DND-41 (cell line): ENCODE data around the gene METTL6.
A peak's percentile ranks its signal among the peaks of the same experiment; 100 is the strongest.

Source experiments
- ATAC-seq: fragments of 200-7000 bp; cut with Tn5 transposase; 3 replicates; pipeline ENCODE4 v1.9.1; 2021; ENCODE audit warnings: low read depth; ENCODE audit not compliant: insufficient read depth
- DNase-seq: peaks from one replicate; pipeline ENCODE4 v3.0.0-alpha.2; 2020
- H2AFZ ChIP-seq: 2 replicates; pipeline ENCODE4 v1.6.0; 2012; ENCODE audit warnings: low read depth, low read length
- H3K27ac ChIP-seq: 2 replicates; pipeline ENCODE4 v1.5.1; 2012; ENCODE audit warnings: low read length, inconsistent platforms
- H3K27me3 ChIP-seq: fragments of 200-600 bp; sonication (generic); 2 replicates; pipeline ENCODE4 v1.6.0; 2012; ENCODE audit warnings: low read length, mild to moderate bottlenecking, inconsistent platforms; ENCODE audit not compliant: insufficient read depth, poor library complexity
- H3K36me3 ChIP-seq: 2 replicates; pipeline ENCODE4 v1.5.1; 2012; ENCODE audit warnings: low read length, inconsistent platforms; ENCODE audit not compliant: insufficient read depth
- H3K4me1 ChIP-seq: 2 replicates; pipeline ENCODE4 v1.5.1; 2012; ENCODE audit warnings: mild to moderate bottlenecking, low read length; ENCODE audit not compliant: insufficient read depth
- H3K4me2 ChIP-seq: 2 replicates; pipeline ENCODE4 v1.6.0; 2012; ENCODE audit warnings: mild to moderate bottlenecking, moderate library complexity, low read length, inconsistent platforms; ENCODE audit not compliant: insufficient read depth
- H3K4me3 ChIP-seq, 2 experiments: fragments of 200-600 bp in 1 of 2; shearing (Covaris generic) in 1 of 2; 2 replicates each; pipeline ENCODE4 v1.5.1; 2012 to 2016; ENCODE audit warnings: inconsistent platforms in 2 of 2, low read length in 2 of 2, mild to moderate bottlenecking in 2 of 2, low read depth in 1 of 2, moderate library complexity in 1 of 2
- H3K79me2 ChIP-seq: 2 replicates; pipeline ENCODE4 v1.6.0; 2012; ENCODE audit warnings: low read length, inconsistent platforms; ENCODE audit not compliant: insufficient read depth
- H3K9ac ChIP-seq: 2 replicates; pipeline ENCODE4 v1.6.0; 2012; ENCODE audit warnings: low read depth, mild to moderate bottlenecking, inconsistent platforms, low read length, moderate library complexity
- H3K9me3 ChIP-seq: 2 replicates; pipeline ENCODE4 v1.5.1; 2012; ENCODE audit warnings: low read length, moderate library complexity, mild to moderate bottlenecking, inconsistent platforms; ENCODE audit not compliant: insufficient read depth, severe bottlenecking
- H4K20me1 ChIP-seq: 2 replicates; pipeline ENCODE4 v1.6.0; 2012; ENCODE audit warnings: low read length; ENCODE audit not compliant: insufficient read depth
- EZH2 ChIP-seq: IDR thresholded peaks from 3 replicates; pipeline ENCODE4 v1.6.1; 2012; ENCODE audit warnings: borderline replicate concordance, low read depth, mild to moderate bottlenecking, moderate library complexity, low read length, inconsistent platforms; ENCODE audit not compliant: severe bottlenecking
- TF ChIP-seq, protein P1 (sequence below): IDR thresholded peaks from 2 replicates; pipeline ENCODE4 v1.5.1; 2012; ENCODE audit warnings: borderline replicate concordance, low read length, moderate library complexity, mild to moderate bottlenecking; ENCODE audit not compliant: poor library complexity, severe bottlenecking; ENCODE audit errors: extremely low read depth

METTL6 gene

DNA sequence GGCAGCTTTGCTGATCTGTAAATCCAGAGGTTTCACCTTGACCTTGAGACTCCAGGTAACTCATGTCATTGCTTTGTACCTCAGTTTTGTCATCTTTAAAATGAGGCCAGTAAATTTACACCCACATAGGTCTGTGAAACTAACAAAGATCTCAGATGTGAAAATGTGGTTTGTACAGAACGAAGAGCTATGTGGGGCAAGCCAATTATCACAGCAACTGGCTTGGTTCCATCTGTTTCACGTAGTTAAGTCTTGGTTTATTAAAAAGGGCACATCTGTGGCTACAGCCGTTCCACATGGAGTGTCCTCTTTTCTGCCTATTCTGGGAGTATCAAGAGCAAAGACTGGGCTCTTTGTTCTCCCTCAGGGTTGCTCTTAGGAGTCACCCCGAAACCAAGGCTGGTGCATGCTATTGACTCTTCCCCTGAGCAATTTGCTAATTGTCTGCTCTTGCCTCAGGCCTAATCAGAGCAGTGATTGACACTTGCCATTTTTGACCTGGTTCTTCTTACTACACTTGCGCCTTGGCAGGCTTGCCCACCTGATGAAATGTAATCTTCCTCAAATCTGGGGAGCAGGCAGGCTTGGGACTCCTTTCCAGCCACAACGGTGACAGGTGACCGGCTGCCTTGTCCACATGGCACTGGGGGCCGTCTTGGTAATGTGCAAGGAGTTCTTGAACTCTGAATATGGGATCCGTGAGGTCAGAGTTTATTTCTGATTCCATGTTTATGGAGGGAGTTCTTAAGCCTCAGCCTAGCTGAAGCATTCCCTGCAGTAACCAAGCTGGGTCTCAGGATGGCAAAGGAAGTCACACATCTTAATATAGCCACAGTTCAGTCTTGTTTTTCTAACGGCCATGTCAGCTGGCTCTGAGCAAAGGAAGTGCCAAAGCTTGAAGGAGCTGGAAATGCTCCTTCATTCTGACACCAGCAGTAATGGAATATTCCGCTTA lies 40.2 kb upstream of the METTL6 start:
- Histone ChIP-seq H4K20me1 (no peaks in the 10 kb centered on the region), H2AFZ (peak overlapping the region; percentile 36), H3K27ac (peak overlapping the region; percentile 34), H3K4me1 (peaks cover 21% of the 10 kb centered on the region), H3K36me3 (no peaks in the 10 kb centered on the region), H3K27me3 (no peaks in the 10 kb centered on the region), H3K4me3 (no peak overlapping the region), H3K9me3 (no peaks in the 10 kb centered on the region), H3K79me2 (no peaks in the 10 kb centered on the region), H3K9ac (no peak overlapping the region), H3K4me2 (no peak overlapping the region)
- DNase-seq = no peak
- peak; percentile 62; the same call in 2 of the 3 replicates for ATAC-seq
- no peak for TF ChIP-seq EZH2
- TF ChIP-seq, protein P1, sequence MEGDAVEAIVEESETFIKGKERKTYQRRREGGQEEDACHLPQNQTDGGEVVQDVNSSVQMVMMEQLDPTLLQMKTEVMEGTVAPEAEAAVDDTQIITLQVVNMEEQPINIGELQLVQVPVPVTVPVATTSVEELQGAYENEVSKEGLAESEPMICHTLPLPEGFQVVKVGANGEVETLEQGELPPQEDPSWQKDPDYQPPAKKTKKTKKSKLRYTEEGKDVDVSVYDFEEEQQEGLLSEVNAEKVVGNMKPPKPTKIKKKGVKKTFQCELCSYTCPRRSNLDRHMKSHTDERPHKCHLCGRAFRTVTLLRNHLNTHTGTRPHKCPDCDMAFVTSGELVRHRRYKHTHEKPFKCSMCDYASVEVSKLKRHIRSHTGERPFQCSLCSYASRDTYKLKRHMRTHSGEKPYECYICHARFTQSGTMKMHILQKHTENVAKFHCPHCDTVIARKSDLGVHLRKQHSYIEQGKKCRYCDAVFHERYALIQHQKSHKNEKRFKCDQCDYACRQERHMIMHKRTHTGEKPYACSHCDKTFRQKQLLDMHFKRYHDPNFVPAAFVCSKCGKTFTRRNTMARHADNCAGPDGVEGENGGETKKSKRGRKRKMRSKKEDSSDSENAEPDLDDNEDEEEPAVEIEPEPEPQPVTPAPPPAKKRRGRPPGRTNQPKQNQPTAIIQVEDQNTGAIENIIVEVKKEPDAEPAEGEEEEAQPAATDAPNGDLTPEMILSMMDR = no peak

- Histone ChIP-seq H3K9ac (no peak overlapping the region), H3K36me3 (no peaks in the 10 kb centered on the region), H2AFZ (no peak overlapping the region), H4K20me1 (no peaks in the 10 kb centered on the region), H3K4me3 (no peak overlapping the region), H3K4me1 (peaks cover 35% of the 10 kb centered on the region), H3K27me3 (no peaks in the 10 kb centered on the region), H3K4me2 (no peak overlapping the region), H3K79me2 (no peaks in the 10 kb centered on the region), H3K9me3 (no peaks in the 10 kb centered on the region), H3K27ac (no peak overlapping the region)
- TF ChIP-seq EZH2 = no peak
- TF ChIP-seq, protein P1 = no peak
- DNase-seq (no peak), ATAC-seq (no peak)
These were observed 38.7 kb upstream of the METTL6 start for GRCh38 chr3:15465876-15466585.

DNA sequence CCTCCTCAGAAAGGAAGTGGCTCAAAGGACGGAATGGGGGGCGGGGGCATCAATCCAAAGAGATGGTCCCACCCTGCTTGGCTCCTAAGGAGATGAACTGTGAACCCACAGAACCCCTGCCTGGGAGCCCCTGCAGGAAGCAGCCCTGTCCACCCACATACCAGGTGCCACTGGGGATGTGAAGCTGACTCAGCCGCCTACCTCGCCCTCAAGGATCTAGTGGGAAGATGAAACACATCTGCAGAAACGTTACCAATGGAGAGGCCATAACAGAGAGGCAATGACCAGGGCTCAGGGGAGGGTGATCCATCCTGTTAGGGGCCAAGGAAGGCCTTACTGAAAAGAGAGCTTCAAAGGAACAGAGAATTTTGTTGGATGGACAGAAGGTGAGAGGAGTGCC lies 35.1 kb upstream of the METTL6 start:
- Histone ChIP-seq H4K20me1 (no peaks in the 10 kb centered on the region), H3K9me3 (no peaks in the 10 kb centered on the region), H3K27ac (peak overlapping the region; percentile 74), H3K4me2 (no peak overlapping the region), H3K4me1 (peaks cover 35% of the 10 kb centered on the region), H3K79me2 (no peaks in the 10 kb centered on the region), H3K27me3 (no peaks in the 10 kb centered on the region), H3K9ac (no peak overlapping the region; the same call in 1 of the 2 replicates), H3K4me3 (no peak overlapping the region), H3K36me3 (no peaks in the 10 kb centered on the region), H2AFZ (peak overlapping the region; percentile 29; the same call in 1 of the 2 replicates)
- TF ChIP-seq EZH2 = no peak
- TF ChIP-seq, protein P1 = no peak
- DNase-seq (peak; percentile 63), ATAC-seq (peak; percentile 17; the same call in 2 of the 3 replicates)
